Muscle layer of duodenum (tissue), 2 donors: ENCODE data around the gene ETS1.

Experiments used
- H3K27ac ChIP-seq: one replicate; pipeline ENCODE4 v1.7.0; 2013; ENCODE audit warnings: mild to moderate bottlenecking, low read length
- H3K27me3 ChIP-seq: one replicate; pipeline ENCODE4 v1.7.0; 2013; ENCODE audit warnings: low read depth, mild to moderate bottlenecking, control low read depth, low read length
- H3K36me3 ChIP-seq, 2 donors: one replicate each; pipeline ENCODE4 v1.7.0; 2013; ENCODE audit warnings: low read length in 2 of 2, control low read depth in 1 of 2, mild to moderate bottlenecking in 1 of 2; ENCODE audit not compliant: insufficient read depth in 2 of 2, control insufficient read depth in 1 of 2
- H3K4me1 ChIP-seq, 2 donors: one replicate each; pipeline ENCODE4 v1.7.0; 2013; ENCODE audit warnings: low read length in 2 of 2, mild to moderate bottlenecking in 2 of 2, control low read depth in 1 of 2, moderate library complexity in 1 of 2; ENCODE audit not compliant: insufficient read depth in 2 of 2, control insufficient read depth in 1 of 2
- H3K4me3 ChIP-seq, 2 donors: one replicate each; pipeline ENCODE4 v1.7.0; 2013; ENCODE audit warnings: low read length in 2 of 2, low read depth in 1 of 2, mild to moderate bottlenecking in 1 of 2
- H3K9me3 ChIP-seq, 2 donors: one replicate each; pipeline ENCODE4 v1.7.0; 2013; ENCODE audit warnings: low read length in 2 of 2, control low read depth in 1 of 2, mild to moderate bottlenecking in 1 of 2; ENCODE audit not compliant: control insufficient read depth in 1 of 2
- donor health status: healthy.

ETS1 gene

DNA sequence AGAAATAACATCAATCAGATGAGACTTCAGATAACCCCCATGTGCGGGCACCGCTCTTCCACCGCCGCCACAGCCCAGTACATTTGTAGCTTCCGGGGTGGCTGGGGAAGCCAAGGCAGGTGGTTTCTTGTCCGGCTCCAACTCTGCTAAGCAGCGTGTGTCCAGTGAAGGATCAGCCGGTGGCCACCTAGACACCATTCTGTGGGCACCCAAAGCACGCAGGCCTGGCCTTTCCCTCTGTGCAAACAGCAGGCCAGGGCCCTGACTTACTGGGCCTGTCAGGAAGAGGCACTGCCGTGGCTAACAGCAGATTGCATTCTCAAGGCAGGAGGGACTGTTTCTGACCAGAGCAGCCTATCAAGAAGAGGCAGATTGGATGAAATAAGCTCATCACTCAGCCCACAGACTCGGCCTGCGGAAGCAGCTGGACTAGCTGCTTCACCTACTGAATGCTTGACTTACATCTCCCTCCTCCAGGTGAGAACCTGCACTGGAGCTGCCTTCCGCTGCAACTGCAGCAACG is 74.8 kb downstream of the ETS1 start:
- peaks cover 0 to 7% of the 10 kb centered on the region in 2 donors for H3K36me3 ChIP-seq
- H3K27me3 ChIP-seq = no peaks in the 10 kb centered on the region
- H3K4me3 ChIP-seq = no peak overlapping the region
- no peak overlapping the region for H3K27ac ChIP-seq
- no peaks in the 10 kb centered on the region for H3K9me3 ChIP-seq
- H3K4me1 ChIP-seq = peaks cover 18 to 37% of the 10 kb centered on the region in 2 donors

DNA sequence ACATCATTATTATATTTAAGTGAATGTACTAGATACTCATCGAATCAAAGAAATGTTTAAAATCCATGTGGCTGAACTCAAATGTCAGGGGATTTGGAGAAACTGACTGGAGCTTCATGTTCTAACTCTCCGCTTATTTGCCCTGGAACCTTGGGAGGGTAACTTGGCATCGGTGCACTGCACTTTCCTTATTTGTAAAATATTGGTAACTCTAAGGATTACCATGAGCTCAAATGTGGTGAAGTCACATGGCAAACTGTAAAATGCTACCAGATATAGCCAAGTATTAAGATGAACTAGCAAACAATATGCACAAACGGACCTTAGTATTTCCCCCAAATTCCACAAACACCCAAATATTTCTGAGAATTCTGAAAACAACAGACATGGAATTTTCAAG is 75.6 kb downstream of the ETS1 start:
- H3K4me3 ChIP-seq = no peak overlapping the region
- H3K27ac ChIP-seq = no peak overlapping the region
- no peaks in the 10 kb centered on the region for H3K27me3 ChIP-seq
- H3K36me3 ChIP-seq = peaks cover 0 to 7% of the 10 kb centered on the region in 2 donors
- peaks cover 13 to 42% of the 10 kb centered on the region in 2 donors for H3K4me1 ChIP-seq
- no peaks in the 10 kb centered on the region for H3K9me3 ChIP-seq

DNA sequence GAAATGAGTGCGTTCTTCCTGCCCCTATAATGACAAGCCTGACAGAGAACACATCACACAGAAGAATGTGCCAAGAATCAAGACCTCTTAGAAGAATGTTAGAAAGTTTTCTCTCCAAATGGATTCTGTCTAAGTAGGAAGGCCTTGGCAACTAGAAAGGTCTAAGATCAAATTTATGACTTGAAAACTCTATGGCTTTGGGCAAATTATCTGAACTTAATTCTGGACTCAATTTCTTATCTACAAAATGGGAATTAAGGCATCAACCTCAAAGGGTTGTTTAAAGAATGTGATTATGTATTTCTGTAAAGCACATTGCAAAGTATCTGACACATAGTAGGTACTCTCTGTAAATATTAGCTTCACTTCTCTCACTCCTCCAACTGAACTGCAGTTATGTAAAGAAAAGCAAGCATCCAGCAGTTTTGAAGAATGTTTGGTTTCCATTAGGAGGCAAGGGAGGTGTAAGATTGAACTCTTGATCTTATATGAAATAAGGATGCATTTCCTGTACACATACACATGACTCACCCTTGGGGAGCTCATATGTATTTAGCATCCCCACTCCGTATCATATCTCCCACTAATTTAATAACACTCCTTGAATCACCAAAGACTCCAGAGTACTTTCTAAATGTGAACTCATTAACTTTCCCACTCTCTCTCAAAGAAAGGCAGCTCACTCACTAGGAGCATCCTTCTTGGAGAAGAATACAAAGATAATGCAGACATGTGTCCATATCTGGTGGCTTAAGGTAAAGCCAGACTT is 77.6 kb downstream of the ETS1 start:
- Histone ChIP-seq H3K4me1 (peaks cover 14 to 58% of the 10 kb centered on the region in 2 donors), H3K27ac (peak overlapping the region; percentile 8)

DNA sequence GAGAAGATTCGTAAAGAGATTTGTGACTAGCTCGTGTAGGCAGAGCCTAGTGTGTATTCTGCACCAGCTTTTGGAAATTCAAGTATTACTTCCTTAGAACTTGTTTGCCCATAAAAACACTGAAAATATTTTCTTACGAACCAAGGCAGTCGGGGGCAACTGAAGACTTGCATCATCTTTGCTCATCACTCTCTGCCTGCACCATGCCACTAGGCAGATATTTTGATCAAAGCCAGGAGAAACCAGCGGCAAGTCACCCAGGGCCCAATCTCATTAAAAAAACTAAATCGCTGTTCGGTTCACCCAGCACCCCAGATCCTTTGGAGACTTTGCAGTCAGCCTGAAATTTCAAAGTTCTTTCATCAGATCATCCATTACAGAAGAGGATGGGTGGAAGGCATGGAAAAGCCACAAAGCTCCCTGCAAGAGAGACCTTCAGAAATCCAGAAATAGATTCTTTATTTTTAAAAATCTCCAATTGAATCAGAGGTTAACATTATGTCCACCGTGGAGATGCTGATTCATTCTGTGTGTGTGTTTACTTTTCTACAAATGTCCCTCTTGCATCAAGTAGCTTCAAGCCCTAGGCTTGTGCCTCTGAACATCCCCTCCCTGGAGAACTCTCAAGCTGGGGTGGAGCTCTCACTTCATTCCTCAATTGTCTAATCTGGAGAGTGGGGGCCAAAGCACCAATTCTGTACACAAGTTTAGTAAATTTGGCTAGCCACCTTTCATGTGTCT is 78.4 kb downstream of the ETS1 start:
- Histone ChIP-seq H3K4me1 (peaks cover 19 to 55% of the 10 kb centered on the region in 2 donors), H3K4me3 (no peak overlapping the region), H3K27me3 (no peaks in the 10 kb centered on the region), H3K9me3 (no peaks in the 10 kb centered on the region), H3K36me3 (peaks cover 0 to 10% of the 10 kb centered on the region in 2 donors), H3K27ac (peak overlapping the region; percentile 82)

More for the DNA sequence above, 77.6 kb downstream of the ETS1 start:
- Histone ChIP-seq H3K9me3 (no peaks in the 10 kb centered on the region), H3K36me3 (peaks cover 0 to 10% of the 10 kb centered on the region in 2 donors), H3K4me3 (no peak overlapping the region), H3K27me3 (no peaks in the 10 kb centered on the region)

DNA sequence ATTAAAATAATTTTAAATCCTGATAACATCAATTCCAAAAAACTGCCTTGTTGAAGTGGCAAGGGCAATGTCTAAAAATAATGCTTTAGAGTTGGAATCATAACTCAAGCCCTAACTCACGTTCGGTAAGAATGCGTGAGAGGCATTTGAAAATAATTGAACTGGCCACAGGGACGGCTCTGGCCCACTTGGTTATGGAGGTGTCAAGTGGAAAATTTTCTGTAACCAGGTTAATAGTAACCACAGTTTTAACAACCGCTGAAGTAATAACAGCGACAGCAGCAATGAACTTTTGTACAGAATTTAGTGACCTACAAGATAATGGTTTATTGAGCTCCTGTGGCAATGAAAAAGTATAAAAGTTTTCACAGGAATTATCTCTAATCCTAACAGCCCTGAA is 79.4 kb downstream of the ETS1 start:
- peak overlapping the region; percentile 0 to 34 for H3K4me3 ChIP-seq
- H3K27ac ChIP-seq = peak overlapping the region; percentile 82
- peaks cover 24 to 65% of the 10 kb centered on the region in 2 donors for H3K4me1 ChIP-seq
- H3K9me3 ChIP-seq = no peaks in the 10 kb centered on the region
- H3K27me3 ChIP-seq = no peaks in the 10 kb centered on the region
- peaks cover 0 to 3% of the 10 kb centered on the region in 2 donors for H3K36me3 ChIP-seq

DNA sequence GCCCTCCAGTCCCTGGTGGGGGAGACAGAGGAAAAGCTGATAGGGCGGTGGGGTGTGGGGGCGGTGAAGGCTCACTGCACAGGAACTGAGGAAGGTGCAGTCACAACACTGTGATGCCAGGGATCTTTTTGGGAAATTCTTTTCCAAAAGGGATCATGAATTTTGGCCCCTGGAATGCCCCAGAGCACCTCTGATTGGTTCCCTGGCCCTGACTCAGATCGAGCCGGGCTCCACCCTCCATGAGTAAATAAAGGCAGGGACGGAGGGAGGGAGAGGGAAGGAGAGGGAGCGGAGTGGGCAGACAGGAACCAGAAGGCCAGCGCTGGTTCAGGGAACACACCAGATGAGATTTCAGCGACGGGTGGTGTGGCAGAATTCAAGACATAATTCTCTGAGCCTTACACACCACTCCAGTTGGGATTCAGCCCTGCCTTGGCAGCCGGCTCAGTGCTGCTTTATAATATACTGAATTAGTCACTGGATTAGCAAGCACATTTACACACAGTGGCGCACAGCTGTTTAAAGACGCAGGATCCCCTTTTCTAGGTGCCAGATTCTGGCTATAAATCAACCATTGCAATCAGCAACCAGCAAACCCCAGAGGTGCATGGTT is 80.3 kb downstream of the ETS1 start:
- Histone ChIP-seq H3K4me1 (peaks cover 30 to 71% of the 10 kb centered on the region in 2 donors), H3K27me3 (no peaks in the 10 kb centered on the region), H3K36me3 (peaks cover 2 to 3% of the 10 kb centered on the region in 2 donors), H3K27ac (peak overlapping the region; percentile 82), H3K4me3 (peak overlapping the region; percentile 0 to 34), H3K9me3 (no peaks in the 10 kb centered on the region)

DNA sequence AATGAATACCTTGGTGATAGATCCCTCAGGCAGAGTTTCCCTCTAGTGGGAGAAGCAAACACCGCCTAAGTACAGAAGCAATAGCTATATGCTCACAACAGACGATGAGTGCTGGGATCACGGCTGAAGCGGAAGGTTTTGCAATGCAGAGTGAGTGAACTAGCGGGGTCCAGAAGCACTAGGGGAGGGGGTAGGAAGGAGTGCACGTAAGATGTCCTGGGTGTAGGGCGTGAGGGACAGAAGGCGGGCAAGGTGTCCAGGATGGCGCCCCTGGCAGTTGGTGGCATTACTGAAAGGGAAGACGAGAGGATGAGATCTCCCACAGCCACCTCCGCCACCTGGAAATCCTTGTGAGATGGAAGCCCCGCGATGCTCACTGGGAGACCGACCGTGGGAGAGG is 81.0 kb downstream of the ETS1 start:
- peaks cover 38 to 71% of the 10 kb centered on the region in 2 donors for H3K4me1 ChIP-seq
- no peaks in the 10 kb centered on the region for H3K9me3 ChIP-seq
- H3K4me3 ChIP-seq = peak overlapping the region in 1 of 2 donors; percentile 15
- H3K27me3 ChIP-seq = no peaks in the 10 kb centered on the region
- peaks cover 2 to 3% of the 10 kb centered on the region in 2 donors for H3K36me3 ChIP-seq
- H3K27ac ChIP-seq = peak overlapping the region; percentile 82

DNA sequence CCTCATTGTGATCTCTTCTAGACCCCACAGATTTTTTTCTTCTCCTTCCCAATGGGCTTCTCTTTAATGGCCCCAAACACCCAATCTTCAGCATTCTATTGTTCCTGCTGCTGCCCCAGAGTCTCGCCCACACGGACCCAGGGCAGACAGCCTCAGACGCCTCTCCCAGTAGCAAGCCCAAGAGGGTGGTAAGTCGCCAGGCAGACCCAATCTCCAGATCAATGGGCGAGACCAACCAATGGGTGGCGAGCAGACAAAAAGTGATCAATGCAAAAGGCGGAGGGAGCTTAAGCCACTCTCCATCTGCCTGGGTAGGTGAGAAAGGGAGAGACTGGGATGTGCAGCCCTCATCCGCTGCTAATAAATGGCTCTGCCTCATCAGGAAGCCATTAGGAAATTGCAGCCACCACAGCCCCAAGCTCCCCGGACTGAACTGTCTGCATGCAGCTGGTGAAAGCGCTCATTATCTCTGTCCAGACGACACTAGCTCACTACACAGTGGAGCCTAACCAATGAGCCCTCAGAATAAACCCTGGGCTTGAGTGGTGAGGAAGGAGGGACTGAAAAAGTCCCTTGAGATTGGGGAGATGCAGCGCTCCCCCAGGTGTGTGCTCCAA is 81.8 kb downstream of the ETS1 start:
- H3K27me3 ChIP-seq = no peaks in the 10 kb centered on the region
- no peaks in the 10 kb centered on the region for H3K9me3 ChIP-seq
- peaks cover 3 to 6% of the 10 kb centered on the region in 2 donors for H3K36me3 ChIP-seq
- no peak overlapping the region for H3K4me3 ChIP-seq
- H3K27ac ChIP-seq = peak overlapping the region; percentile 53
- H3K4me1 ChIP-seq = peaks cover 38 to 73% of the 10 kb centered on the region in 2 donors

DNA sequence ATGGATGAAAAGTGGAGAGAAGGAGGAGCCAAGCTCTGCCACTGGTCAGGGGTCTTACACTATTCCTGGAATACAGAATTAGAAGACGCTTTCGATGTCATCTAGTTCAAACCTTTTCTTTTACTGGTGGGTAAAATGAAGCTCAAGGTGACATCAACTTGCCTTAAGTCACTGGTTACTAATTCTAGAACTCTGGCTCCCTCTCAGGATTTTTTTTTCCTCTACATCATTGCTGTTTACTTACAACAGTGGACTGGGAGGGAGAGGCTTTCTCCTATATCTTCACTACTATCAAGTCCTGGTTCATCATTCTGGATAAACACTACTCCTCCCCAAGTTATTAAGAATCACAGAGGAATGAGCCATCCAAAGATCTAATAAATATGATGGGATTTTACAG is 82.9 kb downstream of the ETS1 start:
- H3K36me3 ChIP-seq = peaks cover 3 to 6% of the 10 kb centered on the region in 2 donors
- peak overlapping the region; percentile 53 for H3K27ac ChIP-seq
- no peaks in the 10 kb centered on the region for H3K9me3 ChIP-seq
- peaks cover 38 to 76% of the 10 kb centered on the region in 2 donors for H3K4me1 ChIP-seq
- H3K4me3 ChIP-seq = no peak overlapping the region
- H3K27me3 ChIP-seq = no peaks in the 10 kb centered on the region

DNA sequence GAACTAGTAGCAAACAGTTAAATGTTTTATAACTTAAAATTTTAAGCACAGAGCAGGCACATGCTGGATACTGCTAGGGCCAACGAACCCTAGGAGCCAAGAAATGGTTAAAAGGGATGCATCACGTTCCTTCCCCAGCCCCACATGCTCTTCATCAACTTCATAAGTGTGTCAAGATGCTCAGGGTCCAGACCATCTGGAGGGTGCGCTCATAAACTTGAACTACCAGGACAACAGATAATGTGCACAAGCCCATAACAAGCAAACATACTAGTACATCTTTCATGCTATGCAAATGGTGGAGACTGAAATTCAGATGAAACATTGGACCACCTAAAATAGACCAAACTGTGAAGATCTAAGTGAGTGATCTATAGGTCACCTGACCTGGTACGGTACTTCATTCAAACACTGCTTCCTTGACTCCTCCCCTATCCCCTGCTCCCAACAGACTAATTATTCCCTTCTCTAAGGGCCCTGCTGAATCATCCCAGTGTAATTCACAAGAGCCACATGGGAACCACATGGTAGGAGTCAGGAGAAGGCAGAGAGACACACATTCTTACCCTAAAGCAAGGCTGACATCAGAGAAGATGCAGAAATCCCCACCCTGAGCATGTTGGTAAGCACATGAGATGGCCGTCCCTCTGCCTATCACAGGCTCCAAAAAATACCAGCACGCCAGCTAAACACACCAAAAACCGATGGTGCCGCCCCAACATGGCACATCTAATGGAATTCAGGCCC is 83.9 kb downstream of the ETS1 start:
- no peak overlapping the region for H3K4me3 ChIP-seq
- H3K36me3 ChIP-seq = peaks cover 3 to 6% of the 10 kb centered on the region in 2 donors
- H3K4me1 ChIP-seq = peaks cover 32 to 74% of the 10 kb centered on the region in 2 donors
- no peaks in the 10 kb centered on the region for H3K27me3 ChIP-seq
- H3K9me3 ChIP-seq = no peaks in the 10 kb centered on the region
- peak overlapping the region; percentile 41 for H3K27ac ChIP-seq
